ENCODE data around the gene BCL2L14. TPM values are rescaled to one million over a fixed set of nuclear protein-coding genes. Genes with fewer than 3 reads are reported as not detected.

BCL2L14 gene
- total and polyA plus RNA-seq, 2 donors from 2014 or later, result 2.2 to 2.7 TPM

DNA sequence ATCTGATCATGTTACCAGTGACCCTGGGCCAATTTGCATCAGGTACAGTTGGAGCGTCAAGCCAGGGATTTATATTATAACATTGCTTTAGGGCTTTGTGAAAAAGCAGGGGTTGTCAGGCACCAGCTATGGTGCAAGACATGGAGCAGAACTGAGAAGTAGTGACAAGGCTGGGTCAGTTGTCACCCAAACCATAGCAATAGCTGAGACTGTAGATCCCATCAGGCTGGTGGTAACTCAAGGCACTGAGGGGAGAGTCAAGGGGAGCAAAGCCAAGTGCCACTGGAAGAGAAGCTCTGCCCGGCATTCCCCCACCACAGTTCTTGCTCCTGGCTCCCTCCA, 16.9 kb downstream of the BCL2L14 start:
- FAIRE-seq (no peak), DNase-seq (no peak)
- Histone ChIP-seq H3K4me1 (ENCODE audit: control insufficient read depth in 2 of 3, insufficient read depth in 2 of 3, low read depth in 1 of 3, low read length in 3 of 3) (no peaks in the 10 kb centered on the region), H3K27ac (ENCODE audit: low read depth in 2 of 2, low read length in 2 of 2) (no peak overlapping the region), H3K27me3 (ENCODE audit: control insufficient read depth, insufficient read depth, low read length) (no peaks in the 10 kb centered on the region), H3K9ac (ENCODE audit: low read length in 3 of 3) (no peak overlapping the region), H3K9me3 (ENCODE audit: control insufficient read depth in 2 of 3, insufficient read depth in 1 of 3, low read length in 3 of 3) (no peaks in the 10 kb centered on the region), H3K4me3 (ENCODE audit: low read length in 3 of 3) (no peak overlapping the region), H3K36me3 (ENCODE audit: control insufficient read depth in 2 of 3, insufficient read depth in 3 of 3, low read length in 3 of 3) (no peaks in the 10 kb centered on the region)
- intact Hi-C loops (cut with DNase I), result loop anchor here (10.0 kb wide), 1 partner anchor 247 kb away; no protein-coding TSS in a partner anchor
- TF ChIP-seq CTCF (IDR thresholded peaks at IDR 0.05; ENCODE audit: borderline replicate concordance, extremely low read depth, insufficient read depth), result no peak

- H3K27ac ChIP-seq (ENCODE audit: low read depth in 2 of 2, low read length in 2 of 2), result no peak overlapping the region
- TF ChIP-seq CTCF (IDR thresholded peaks at IDR 0.05; ENCODE audit: borderline replicate concordance, extremely low read depth, insufficient read depth), result no peak
- no peak overlapping the region for H3K9ac ChIP-seq (ENCODE audit: low read length in 3 of 3)
- H3K9me3 ChIP-seq (ENCODE audit: control insufficient read depth in 2 of 3, insufficient read depth in 1 of 3, low read length in 3 of 3), result no peaks in the 10 kb centered on the region
- no peaks in the 10 kb centered on the region for H3K36me3 ChIP-seq (ENCODE audit: control insufficient read depth in 2 of 3, insufficient read depth in 3 of 3, low read length in 3 of 3)
- H3K27me3 ChIP-seq (ENCODE audit: control insufficient read depth, insufficient read depth, low read length), result no peaks in the 10 kb centered on the region
- intact Hi-C loops (cut with DNase I), result loop anchor here (10.0 kb wide), 1 partner anchor 247 kb away; no protein-coding TSS in a partner anchor
- no peaks in the 10 kb centered on the region for H3K4me1 ChIP-seq (ENCODE audit: control insufficient read depth in 2 of 3, insufficient read depth in 2 of 3, low read depth in 1 of 3, low read length in 3 of 3)
- FAIRE-seq, result no peak
- H3K4me3 ChIP-seq (ENCODE audit: low read length in 3 of 3), result no peak overlapping the region
- no peak for DNase-seq
Measured at GRCh38 chr12:12088147-12088546, 17.4 kb downstream of the BCL2L14 start.

GRCh38 chr12:12088761-12089160, 18.0 kb downstream of the BCL2L14 start:
- Histone ChIP-seq H3K9ac (ENCODE audit: low read length in 3 of 3) (no peak overlapping the region), H3K27ac (ENCODE audit: low read depth in 2 of 2, low read length in 2 of 2) (no peak overlapping the region), H3K4me3 (ENCODE audit: low read length in 3 of 3) (no peak overlapping the region), H3K4me1 (ENCODE audit: control insufficient read depth in 2 of 3, insufficient read depth in 2 of 3, low read depth in 1 of 3, low read length in 3 of 3) (no peaks in the 10 kb centered on the region), H3K9me3 (ENCODE audit: control insufficient read depth in 2 of 3, insufficient read depth in 1 of 3, low read length in 3 of 3) (no peaks in the 10 kb centered on the region), H3K27me3 (ENCODE audit: control insufficient read depth, insufficient read depth, low read length) (no peaks in the 10 kb centered on the region), H3K36me3 (ENCODE audit: control insufficient read depth in 2 of 3, insufficient read depth in 3 of 3, low read length in 3 of 3) (no peaks in the 10 kb centered on the region)
- FAIRE-seq (no peak), DNase-seq (no peak)
- no peak for TF ChIP-seq CTCF (IDR thresholded peaks at IDR 0.05; ENCODE audit: borderline replicate concordance, extremely low read depth, insufficient read depth)
- intact Hi-C loops (cut with DNase I), result loop anchor here (10.0 kb wide), 1 partner anchor 246 kb away; no protein-coding TSS in a partner anchor

DNA sequence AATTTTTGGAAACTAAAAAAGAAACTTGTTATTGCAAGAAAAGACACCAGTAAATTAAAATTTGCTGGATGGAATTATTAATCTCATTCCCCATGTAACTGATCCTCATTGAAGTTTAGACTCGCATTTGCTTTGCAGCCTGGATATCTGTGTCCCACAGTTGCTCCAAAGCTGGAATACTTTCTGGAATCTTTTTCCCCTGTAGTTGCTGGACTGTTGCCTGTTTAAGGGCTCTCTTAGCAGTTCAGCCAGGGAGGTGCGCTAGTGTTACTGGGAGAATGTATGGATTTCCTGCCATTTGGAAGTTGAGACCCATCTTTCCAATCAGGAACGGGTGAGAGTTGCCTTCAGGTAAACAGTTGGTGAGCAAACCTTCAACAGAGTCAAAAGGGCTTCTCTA, 20.3 kb downstream of the BCL2L14 start:
- Histone ChIP-seq H3K27me3 (ENCODE audit: control insufficient read depth, insufficient read depth, low read length) (no peaks in the 10 kb centered on the region), H3K4me3 (ENCODE audit: low read length in 3 of 3) (no peak overlapping the region), H3K9me3 (ENCODE audit: control insufficient read depth in 2 of 3, insufficient read depth in 1 of 3, low read length in 3 of 3) (no peaks in the 10 kb centered on the region), H3K27ac (ENCODE audit: low read depth in 2 of 2, low read length in 2 of 2) (no peak overlapping the region), H3K9ac (ENCODE audit: low read length in 3 of 3) (no peak overlapping the region), H3K36me3 (ENCODE audit: control insufficient read depth in 2 of 3, insufficient read depth in 3 of 3, low read length in 3 of 3) (no peaks in the 10 kb centered on the region), H3K4me1 (ENCODE audit: control insufficient read depth in 2 of 3, insufficient read depth in 2 of 3, low read depth in 1 of 3, low read length in 3 of 3) (no peaks in the 10 kb centered on the region)
- intact Hi-C loops (cut with DNase I), result no loop called here
- DNase-seq, result no peak
- no peak for FAIRE-seq
- TF ChIP-seq CTCF (IDR thresholded peaks at IDR 0.05; ENCODE audit: borderline replicate concordance, extremely low read depth, insufficient read depth), result no peak
